HG03571 (cell line): ENCODE measurements around the gene PPP2R3A.
A peak's percentile ranks its signal among the peaks of the same experiment; 100 is the strongest.

Experiments
- ATAC-seq: cut with Tn5 transposase; IDR thresholded peaks from one replicate; pipeline ENCODE4 v1.9.1; 2021; ENCODE audit not compliant: unreplicated experiment

Gene PPP2R3A

DNA sequence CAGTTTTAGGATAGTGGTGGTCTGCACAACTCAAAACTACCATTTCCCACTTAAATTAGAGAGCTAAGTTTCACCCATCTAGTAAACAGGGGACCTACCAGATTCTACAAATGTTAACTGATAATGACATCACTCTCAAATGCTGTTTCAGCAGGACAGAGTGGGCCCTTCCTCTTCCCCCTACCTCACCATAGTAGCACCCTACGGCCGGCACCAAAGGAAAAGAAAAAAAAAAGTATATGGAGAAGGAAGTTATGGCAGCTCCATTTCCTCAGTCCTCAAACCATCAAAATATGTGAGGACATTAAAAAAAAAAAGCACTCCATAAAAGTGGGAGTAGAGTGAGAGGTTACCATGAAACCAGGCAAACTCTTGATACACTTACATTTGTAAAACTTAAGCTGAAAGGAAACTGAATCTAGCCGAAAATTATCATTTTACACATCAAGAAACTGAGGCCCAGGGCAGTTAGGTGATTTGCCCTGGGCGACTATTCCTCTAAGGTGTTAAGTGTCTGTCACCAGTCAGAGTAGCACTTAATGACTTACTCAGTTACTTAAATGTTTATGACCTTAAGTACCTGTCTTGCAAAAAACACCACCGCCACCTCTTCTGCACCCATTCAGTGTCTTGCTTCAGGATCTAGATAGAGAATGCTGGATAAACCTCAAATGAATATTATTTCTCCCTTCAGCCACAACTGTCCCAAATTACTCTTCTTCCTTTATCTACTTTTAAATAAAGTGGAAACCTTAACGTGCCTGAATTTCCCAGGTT, 227.9 kb downstream of the PPP2R3A start:
- ATAC-seq, result no peak

DNA sequence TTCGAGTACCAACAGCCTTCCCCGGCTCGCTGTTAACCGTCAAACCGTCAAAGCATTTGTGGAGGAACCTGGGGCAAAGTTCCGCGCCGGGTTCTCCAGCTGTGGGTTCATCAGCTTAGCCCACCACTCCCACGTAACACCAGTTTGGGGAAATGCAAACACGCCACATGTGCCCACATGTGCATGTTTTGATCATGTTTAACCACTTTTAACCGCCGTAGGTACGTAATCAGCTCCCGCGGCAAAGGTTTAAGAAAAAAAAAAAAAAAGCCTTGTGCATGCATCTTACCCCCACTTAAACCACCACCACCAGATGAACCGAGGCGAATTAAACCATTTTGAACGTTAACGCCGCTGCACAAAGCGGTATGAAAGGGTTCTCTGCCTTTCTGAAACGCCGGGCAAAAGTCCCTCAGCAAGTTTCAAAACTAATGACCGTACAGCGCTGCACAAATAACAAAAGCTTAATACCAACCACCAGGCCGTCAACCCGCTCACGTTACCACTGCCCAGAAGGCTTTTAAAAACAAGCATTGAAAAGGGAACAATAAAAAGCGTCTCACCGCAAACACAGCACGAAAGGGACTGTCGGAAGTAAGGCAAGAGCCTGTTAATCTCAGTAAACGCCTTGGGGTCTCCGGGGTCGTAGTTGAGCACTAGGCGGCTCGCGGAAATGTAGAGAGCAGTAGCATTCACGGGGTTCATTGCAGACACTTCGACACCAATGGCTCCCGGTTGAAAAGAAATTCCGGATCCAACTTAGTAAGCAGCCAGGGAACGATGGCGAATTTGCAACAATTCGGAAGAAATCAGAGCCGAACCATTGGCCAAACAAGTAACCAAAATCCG, 229.1 kb downstream of the PPP2R3A start:
- ATAC-seq, result no peak

DNA sequence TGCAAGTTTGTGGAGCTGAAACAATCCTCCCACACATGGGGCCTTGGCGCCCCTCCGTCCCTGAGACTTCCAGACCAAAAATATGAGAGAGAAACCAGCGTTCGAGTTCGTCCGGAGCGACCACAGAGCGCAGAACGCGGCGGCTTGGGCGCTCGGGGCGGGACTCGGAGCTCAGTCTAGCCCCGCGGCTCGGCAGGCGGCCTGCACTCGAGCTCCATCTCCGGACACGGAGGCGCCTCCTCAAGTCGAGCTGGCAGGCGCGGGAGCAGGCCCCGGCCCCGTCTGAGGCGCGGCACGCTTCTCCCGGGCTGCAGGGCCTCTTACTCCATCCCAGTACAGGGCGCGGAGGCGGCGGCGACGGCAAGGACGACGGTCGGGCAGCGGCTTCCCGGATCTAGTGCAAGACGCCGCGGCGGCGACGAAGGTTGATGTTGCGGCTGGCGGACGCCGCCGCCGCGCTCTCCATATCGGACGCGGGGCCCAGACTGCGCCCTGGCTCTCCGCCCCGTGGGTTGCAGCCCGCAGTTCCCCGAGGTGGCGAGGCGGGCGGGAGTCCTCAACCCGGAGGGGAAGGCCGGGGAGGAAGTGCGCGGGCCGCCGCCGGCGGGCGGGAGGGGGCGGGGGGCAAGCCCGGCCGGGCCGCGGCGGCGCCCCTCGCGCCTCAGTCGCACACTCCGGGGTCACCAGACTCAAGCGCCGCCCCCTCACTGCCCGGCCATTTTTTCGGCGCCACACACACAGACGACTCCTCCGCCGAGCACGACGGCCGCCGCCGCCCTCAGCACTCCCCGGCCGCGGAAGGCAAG, 229.9 kb downstream of the PPP2R3A start:
- peak; percentile 28 for ATAC-seq

- ATAC-seq, result no peak
These were observed 230.5 kb downstream of the PPP2R3A start, which contains the start of gene MSL2 for GRCh38 chr3:136196064-136196400. Gene MSL2 (minus strand): TSS chr3:136196335. CDS start chr3:136195113, 1,222 bp downstream.

DNA sequence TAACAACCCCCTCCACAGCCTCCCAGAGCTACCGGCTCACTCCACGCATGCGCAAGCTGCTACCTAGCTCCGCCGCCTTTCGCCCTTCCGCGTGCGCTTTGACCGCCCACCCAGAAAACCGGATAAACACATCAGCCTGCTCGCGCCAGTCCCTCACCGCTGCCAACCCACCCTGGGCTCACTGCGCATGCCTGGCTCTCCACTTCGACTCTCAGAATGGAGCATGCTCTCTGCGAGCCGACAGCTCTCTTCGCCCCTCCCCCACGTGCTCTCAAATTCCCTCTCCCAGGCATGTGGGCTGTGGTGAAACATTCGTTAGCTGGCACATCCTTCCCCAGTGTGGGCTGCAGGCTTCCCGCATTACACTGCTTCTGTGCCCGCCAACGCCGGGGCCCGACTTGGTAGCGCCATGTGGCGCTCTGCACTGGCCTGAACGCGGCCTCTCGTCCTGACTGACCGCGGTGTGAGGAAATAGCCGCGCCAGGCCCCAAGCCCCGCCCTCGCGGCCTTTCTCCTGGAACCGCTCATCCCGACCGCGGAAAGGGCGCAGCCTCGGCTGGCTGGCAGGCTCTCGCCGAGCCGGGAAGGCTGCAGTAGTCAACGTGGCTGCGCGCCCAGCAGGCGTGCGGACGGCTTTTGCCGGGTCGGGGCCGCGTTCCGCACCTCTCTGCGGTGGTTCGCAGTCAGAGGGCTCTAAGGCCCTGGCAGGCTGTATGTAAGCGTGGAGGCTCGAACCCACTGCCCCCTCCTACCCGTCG, 231.1 kb downstream of the PPP2R3A start:
- ATAC-seq, result peak; percentile 65

- ATAC-seq, result no peak
These were observed 231.7 kb downstream of the PPP2R3A start for GRCh38 chr3:136197159-136197793.
